DMS79 treated with DMSO at 0.1 percent for 48 hours (cell line): ENCODE measurements around the gene GRID1.
"Not testable (repeated sequence)": the region's sequence is repeated elsewhere in the genome, so short reads cannot be mapped to it uniquely, and the experiment has no call there.

Experiments
- DNase-seq: peaks from one replicate; lab custom pipeline; 2025; lab: John Stamatoyannopoulos, UW

The GRID1 gene

GRCh38 chr10:86190291-86190690 lies 176.3 kb downstream of the GRID1 start:
- DNase-seq = no peak

- no peak for DNase-seq
These were observed 176.7 kb downstream of the GRID1 start for GRCh38 chr10:86189891-86190290.

- DNase-seq = no peak
These were observed 177.6 kb downstream of the GRID1 start for GRCh38 chr10:86188796-86189558.

GRCh38 chr10:86188326-86188725 lies 178.3 kb downstream of the GRID1 start:
- no peak for DNase-seq

- DNase-seq = no peak
These were observed 178.9 kb downstream of the GRID1 start for GRCh38 chr10:86187499-86188239.

GRCh38 chr10:86186633-86187032 lies 180.0 kb downstream of the GRID1 start:
- no peak for DNase-seq

- DNase-seq = no peak
These were observed 184.0 kb downstream of the GRID1 start for GRCh38 chr10:86182595-86182994.

- DNase-seq = no peak
These were observed 184.4 kb downstream of the GRID1 start for GRCh38 chr10:86182150-86182549.

- no peak for DNase-seq
These were observed 185.7 kb downstream of the GRID1 start for GRCh38 chr10:86180861-86181260.

GRCh38 chr10:86179961-86180360 lies 186.6 kb downstream of the GRID1 start:
- no peak for DNase-seq

- no peak for DNase-seq
These were observed 187.5 kb downstream of the GRID1 start for GRCh38 chr10:86179153-86179524.

- DNase-seq = no peak
These were observed 188.0 kb downstream of the GRID1 start for GRCh38 chr10:86178401-86179152.

- no peak for DNase-seq
These were observed 188.9 kb downstream of the GRID1 start for GRCh38 chr10:86177537-86178155.

GRCh38 chr10:86176850-86177536 lies 189.6 kb downstream of the GRID1 start:
- no peak for DNase-seq

GRCh38 chr10:86175476-86175875 lies 191.1 kb downstream of the GRID1 start:
- not testable (repeated sequence) for DNase-seq

GRCh38 chr10:86172301-86172700 lies 194.3 kb downstream of the GRID1 start:
- no peak for DNase-seq

- DNase-seq = no peak
These were observed 196.1 kb downstream of the GRID1 start for GRCh38 chr10:86170255-86171108.

- DNase-seq = no peak
These were observed 196.9 kb downstream of the GRID1 start for GRCh38 chr10:86169506-86170254.

GRCh38 chr10:86169066-86169465 lies 197.5 kb downstream of the GRID1 start:
- DNase-seq = no peak

- no peak for DNase-seq
These were observed 198.3 kb downstream of the GRID1 start for GRCh38 chr10:86168256-86168655.
